Activated T-cell treated with anti-CD3 and anti-CD28 coated beads for 48 hours (primary cell): Measurements from ENCODE around the gene PAN3.
A peak's percentile ranks its signal among the peaks of the same experiment; 100 is the strongest.
"Not testable (repeated sequence)": the region's sequence is repeated elsewhere in the genome, so short reads cannot be mapped to it uniquely, and the experiment has no call there.

Experiments used
- DNase-seq: peaks from one replicate; pipeline ENCODE4 v3.0.0-alpha.2; 2020; ENCODE audit warnings: low read depth

PAN3 gene

GRCh38 chr13:28138012-28138755 is at the start of gene PAN3:
Gene PAN3, plus strand, starts transcription at chr13:28138545. Its CDS starts 113 bp downstream, at chr13:28138658.
- DNase-seq = peak; percentile 89

- DNase-seq = no peak
Observed at GRCh38 chr13:28089065-28089464, 49.3 kb upstream of the PAN3 start.

- no peak for DNase-seq
Observed at GRCh38 chr13:28092431-28092830, 45.9 kb upstream of the PAN3 start.

GRCh38 chr13:28093881-28094280 is 44.5 kb upstream of the PAN3 start:
- DNase-seq = no peak

- DNase-seq = no peak
Observed at GRCh38 chr13:28094306-28094705, 44.0 kb upstream of the PAN3 start.

- DNase-seq = no peak
Observed at GRCh38 chr13:28097503-28097902, 40.8 kb upstream of the PAN3 start.

- DNase-seq = no peak
Observed at GRCh38 chr13:28099396-28100149, 38.8 kb upstream of the PAN3 start.

- peak; percentile 31 for DNase-seq
Observed at GRCh38 chr13:28100150-28101121, 37.9 kb upstream of the PAN3 start, which contains the start of gene FLT3. Gene FLT3, minus strand, starts transcription at chr13:28100576. Its CDS starts 66 bp downstream, at chr13:28100510.

- DNase-seq = not testable (repeated sequence)
Observed at GRCh38 chr13:28101886-28102285, 36.5 kb upstream of the PAN3 start.

GRCh38 chr13:28106976-28107375 is 31.4 kb upstream of the PAN3 start:
- DNase-seq = no peak

GRCh38 chr13:28110414-28110813 is 27.9 kb upstream of the PAN3 start:
- DNase-seq = no peak

- no peak for DNase-seq
Observed at GRCh38 chr13:28116736-28117135, 21.6 kb upstream of the PAN3 start.

GRCh38 chr13:28117689-28118377 is 20.5 kb upstream of the PAN3 start:
- DNase-seq = no peak

GRCh38 chr13:28120317-28120716 is 18.0 kb upstream of the PAN3 start:
- DNase-seq = no peak

GRCh38 chr13:28121224-28121623 is 17.1 kb upstream of the PAN3 start:
- no peak for DNase-seq

- no peak for DNase-seq
Observed at GRCh38 chr13:28128030-28128429, 10.3 kb upstream of the PAN3 start.

- DNase-seq = no peak
Observed at GRCh38 chr13:28128926-28129325, 9.4 kb upstream of the PAN3 start.

- no peak for DNase-seq
Observed at GRCh38 chr13:28129911-28130693, 8.2 kb upstream of the PAN3 start.

GRCh38 chr13:28131646-28132045 is 6.7 kb upstream of the PAN3 start:
- DNase-seq = no peak

- DNase-seq = no peak
Observed at GRCh38 chr13:28136916-28137315, 1.4 kb upstream of the PAN3 start.

GRCh38 chr13:28137596-28137995 is 749 bp upstream of the PAN3 start:
- DNase-seq = no peak
